Astrocyte (in vitro differentiated cells and primary cell): ENCODE data around the gene AIM2. TPM values are rescaled to one million over a fixed set of nuclear protein-coding genes. Genes with fewer than 3 reads are reported as not detected.
"Not testable (repeated sequence)": the region's sequence is repeated elsewhere in the genome, so short reads cannot be mapped to it uniquely, and the experiment has no call there.

Experiments
- DNase-seq: peaks from one replicate; pipeline ENCODE4 v3.0.0-alpha.2; 2010; ENCODE audit warnings: low read depth
- FAIRE-seq: peaks from 2 replicates; lab custom pipeline; 2011; peaks lifted over from hg19 to GRCh38; lab: Jason Lieb, UNC
- H2AFZ ChIP-seq: 2 replicates; pipeline ENCODE4 v1.6.0; 2012; ENCODE audit warnings: low read depth, low read length, inconsistent platforms
- H3K27ac ChIP-seq: 2 replicates; pipeline ENCODE4 v1.5.1; 2011; ENCODE audit warnings: low read depth, low read length, inconsistent platforms
- H3K27me3 ChIP-seq: 2 replicates; pipeline ENCODE4 v1.6.0; 2011; ENCODE audit warnings: low read length, inconsistent platforms; ENCODE audit not compliant: insufficient read depth
- H3K36me3 ChIP-seq: 2 replicates; pipeline ENCODE4 v1.5.1; 2011; ENCODE audit warnings: low read length, inconsistent platforms; ENCODE audit not compliant: insufficient read depth
- H3K4me1 ChIP-seq: 2 replicates; pipeline ENCODE4 v1.5.1; 2011; ENCODE audit warnings: low read length, inconsistent platforms; ENCODE audit not compliant: insufficient read depth
- H3K4me2 ChIP-seq: 2 replicates; pipeline ENCODE4 v1.6.0; 2012; ENCODE audit warnings: low read length, inconsistent platforms
- H3K4me3 ChIP-seq: 2 replicates; pipeline ENCODE4 v1.5.1; 2011; ENCODE audit warnings: low read depth, mild to moderate bottlenecking, low read length, inconsistent platforms; ENCODE audit not compliant: insufficient read depth
- H3K79me2 ChIP-seq: 2 replicates; pipeline ENCODE4 v1.6.0; 2012; ENCODE audit warnings: mild to moderate bottlenecking, low read length, inconsistent platforms; ENCODE audit not compliant: insufficient read depth
- H3K9ac ChIP-seq: 2 replicates; pipeline ENCODE4 v1.6.0; 2012; ENCODE audit warnings: mild to moderate bottlenecking, low read length, inconsistent platforms
- H3K9me3 ChIP-seq: 2 replicates; pipeline ENCODE4 v1.5.1; 2012; ENCODE audit warnings: low read depth, mild to moderate bottlenecking, low read length, inconsistent platforms; ENCODE audit not compliant: insufficient read depth
- H4K20me1 ChIP-seq: 2 replicates; pipeline ENCODE4 v1.6.0; 2012; ENCODE audit warnings: low read length, inconsistent platforms; ENCODE audit not compliant: insufficient read depth
- H3K27ac Mint-ChIP-seq: one replicate; pipeline ENCODE4 v1.8.0; 2021; ENCODE audit warnings: mild to moderate bottlenecking, mixed read lengths; ENCODE audit not compliant: unreplicated experiment
- H3K27me3 Mint-ChIP-seq: one replicate; pipeline ENCODE4 v1.8.0; 2021; ENCODE audit warnings: low read depth, mixed read lengths; ENCODE audit not compliant: unreplicated experiment
- H3K36me3 Mint-ChIP-seq: one replicate; pipeline ENCODE4 v1.8.0; 2021; ENCODE audit warnings: low read depth, mixed read lengths; ENCODE audit not compliant: unreplicated experiment
- H3K4me1 Mint-ChIP-seq: one replicate; pipeline ENCODE4 v1.8.0; 2021; ENCODE audit warnings: low read depth, mixed read lengths; ENCODE audit not compliant: unreplicated experiment
- H3K4me3 Mint-ChIP-seq: one replicate; pipeline ENCODE4 v1.8.0; 2021; ENCODE audit warnings: mild to moderate bottlenecking, moderate library complexity, mixed read lengths; ENCODE audit not compliant: unreplicated experiment
- H3K9me3 Mint-ChIP-seq: one replicate; pipeline ENCODE4 v1.8.0; 2021; ENCODE audit warnings: mild to moderate bottlenecking, mixed read lengths; ENCODE audit not compliant: unreplicated experiment
- EZH2 ChIP-seq: IDR thresholded peaks from 2 replicates; pipeline ENCODE4 v1.6.1; 2012; ENCODE audit warnings: mild to moderate bottlenecking, low read length, inconsistent platforms; ENCODE audit not compliant: insufficient read depth
- total RNA-seq: library from RNA; stranded (reverse); gene quantifications from 2 replicates; pipeline ENCODE4 v1.2.1, GENCODE V29; 2021
- TF ChIP-seq, protein P1 (sequence below): IDR thresholded peaks from 2 replicates; pipeline ENCODE4 v1.5.1; 2011; ENCODE audit warnings: low read depth, mild to moderate bottlenecking, inconsistent platforms, low read length, moderate library complexity; ENCODE audit not compliant: insufficient read depth

AIM2 gene
- total RNA-seq, 1 donor from 2014 or later = 1.3 TPM

DNA sequence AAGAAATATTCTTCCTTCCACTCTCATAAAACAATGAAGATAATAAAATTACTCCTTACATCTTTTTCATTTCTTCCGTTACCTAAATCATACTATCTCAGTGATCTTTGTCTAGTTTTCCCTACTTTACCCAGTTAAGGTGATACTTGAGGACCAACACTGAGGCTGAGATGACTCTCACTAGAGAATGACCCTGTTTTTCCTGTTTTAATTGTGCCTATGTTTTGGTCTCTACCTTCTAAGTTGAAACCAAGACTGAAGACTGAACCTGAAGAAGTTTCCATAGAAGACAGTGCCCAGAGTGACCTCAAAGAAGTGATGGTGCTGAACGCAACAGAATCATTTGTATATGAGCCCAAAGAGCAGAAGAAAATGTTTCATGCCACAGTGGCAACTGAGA is 25.1 kb downstream of the AIM2 start:
- H3K27ac Mint-ChIP-seq = no peak overlapping the region
- no peak overlapping the region for H3K4me3 Mint-ChIP-seq
- Histone ChIP-seq H3K4me3 (no peak overlapping the region), H2AFZ (no peak overlapping the region), H3K9ac (no peak overlapping the region), H3K4me2 (no peak overlapping the region), H3K9me3 (no peaks in the 10 kb centered on the region), H3K27ac (no peak overlapping the region), H3K4me1 (peaks cover 6% of the 10 kb centered on the region), H4K20me1 (no peaks in the 10 kb centered on the region), H3K27me3 (no peaks in the 10 kb centered on the region), H3K79me2 (no peaks in the 10 kb centered on the region), H3K36me3 (peaks cover 36% of the 10 kb centered on the region)
- TF ChIP-seq EZH2 = no peak
- TF ChIP-seq, protein P1, sequence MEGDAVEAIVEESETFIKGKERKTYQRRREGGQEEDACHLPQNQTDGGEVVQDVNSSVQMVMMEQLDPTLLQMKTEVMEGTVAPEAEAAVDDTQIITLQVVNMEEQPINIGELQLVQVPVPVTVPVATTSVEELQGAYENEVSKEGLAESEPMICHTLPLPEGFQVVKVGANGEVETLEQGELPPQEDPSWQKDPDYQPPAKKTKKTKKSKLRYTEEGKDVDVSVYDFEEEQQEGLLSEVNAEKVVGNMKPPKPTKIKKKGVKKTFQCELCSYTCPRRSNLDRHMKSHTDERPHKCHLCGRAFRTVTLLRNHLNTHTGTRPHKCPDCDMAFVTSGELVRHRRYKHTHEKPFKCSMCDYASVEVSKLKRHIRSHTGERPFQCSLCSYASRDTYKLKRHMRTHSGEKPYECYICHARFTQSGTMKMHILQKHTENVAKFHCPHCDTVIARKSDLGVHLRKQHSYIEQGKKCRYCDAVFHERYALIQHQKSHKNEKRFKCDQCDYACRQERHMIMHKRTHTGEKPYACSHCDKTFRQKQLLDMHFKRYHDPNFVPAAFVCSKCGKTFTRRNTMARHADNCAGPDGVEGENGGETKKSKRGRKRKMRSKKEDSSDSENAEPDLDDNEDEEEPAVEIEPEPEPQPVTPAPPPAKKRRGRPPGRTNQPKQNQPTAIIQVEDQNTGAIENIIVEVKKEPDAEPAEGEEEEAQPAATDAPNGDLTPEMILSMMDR = no peak
- no peaks in the 10 kb centered on the region for H3K27me3 Mint-ChIP-seq
- H3K4me1 Mint-ChIP-seq = peaks cover 7% of the 10 kb centered on the region
- no peaks in the 10 kb centered on the region for H3K9me3 Mint-ChIP-seq
- DNase-seq (no peak), FAIRE-seq (no peak)
- peaks cover 45% of the 10 kb centered on the region for H3K36me3 Mint-ChIP-seq

DNA sequence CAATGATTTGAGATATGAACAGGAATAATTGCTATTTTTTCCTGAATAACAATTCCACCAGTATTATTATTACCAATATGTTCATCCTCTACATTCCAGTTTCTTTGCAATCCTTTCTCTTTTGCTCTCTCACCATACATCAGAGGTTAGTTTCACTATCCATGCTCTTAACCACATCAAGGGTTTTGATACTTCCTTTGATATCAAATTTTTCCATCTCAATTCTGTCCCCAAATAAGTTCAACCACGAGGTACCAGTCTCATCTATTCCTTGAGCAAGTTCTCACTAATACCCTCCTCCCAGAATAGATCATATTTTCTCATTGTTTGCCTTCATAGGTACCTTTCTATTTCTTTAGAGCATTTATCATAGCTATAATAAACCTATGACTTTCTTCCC is 30.1 kb downstream of the AIM2 start:
- not testable (repeated sequence) for H3K79me2 ChIP-seq, H3K27ac ChIP-seq, FAIRE-seq, H3K9me3 Mint-ChIP-seq, H3K9me3 ChIP-seq, H2AFZ ChIP-seq, H3K4me1 ChIP-seq, H3K9ac ChIP-seq, H3K4me3 Mint-ChIP-seq, H3K4me2 ChIP-seq, DNase-seq, H4K20me1 ChIP-seq, H3K4me1 Mint-ChIP-seq, H3K27me3 ChIP-seq, H3K4me3 ChIP-seq, H3K27me3 Mint-ChIP-seq, H3K27ac Mint-ChIP-seq
- peaks cover 24% of the 10 kb centered on the region for H3K36me3 Mint-ChIP-seq
- peaks cover 14% of the 10 kb centered on the region for H3K36me3 ChIP-seq

DNA sequence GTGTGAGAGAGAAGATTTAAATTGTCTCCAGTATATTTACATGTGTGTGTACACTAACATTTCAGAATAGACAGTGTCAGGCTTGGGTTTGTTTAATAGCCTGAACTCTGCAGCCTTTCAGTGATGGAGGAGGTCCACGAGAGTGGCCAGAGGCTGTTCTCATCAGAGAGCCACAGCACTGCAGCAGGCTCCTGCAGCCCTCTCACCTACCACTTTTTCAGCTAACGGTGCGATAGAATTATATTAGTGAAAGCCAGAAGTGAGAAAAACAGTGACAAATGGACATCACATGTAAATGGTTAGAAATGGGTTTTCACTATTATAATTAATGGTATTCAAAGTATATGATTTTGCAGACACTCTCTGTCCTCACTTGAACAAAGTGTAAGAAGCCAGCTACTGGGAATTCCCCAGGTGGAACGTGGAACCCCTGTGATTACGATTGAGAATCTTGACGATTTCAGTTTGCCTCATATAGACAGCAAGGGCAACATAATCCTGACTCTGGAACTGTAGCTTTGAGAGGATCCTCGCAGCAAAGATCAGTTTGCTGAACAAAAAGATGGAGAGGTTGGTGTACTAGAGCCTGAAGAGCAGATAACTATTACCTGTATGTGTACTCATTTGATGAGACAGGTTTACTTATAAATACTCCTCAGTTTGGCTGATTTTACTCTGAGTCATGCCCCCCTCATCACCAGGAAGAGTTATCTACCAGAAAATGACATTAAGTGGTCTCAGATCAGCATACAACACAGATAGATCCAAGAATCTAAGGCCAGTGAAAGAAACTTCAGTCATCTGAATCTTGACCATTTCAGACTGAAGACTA is 35.5 kb downstream of the AIM2 start:
- peak overlapping the region; percentile 76 for H3K27ac ChIP-seq
- peak overlapping the region; percentile 51 for H3K4me2 ChIP-seq
- Mint-ChIP-seq H3K36me3 (peaks cover 14% of the 10 kb centered on the region), H3K4me1 (peaks cover 16% of the 10 kb centered on the region), H3K9me3 (no peaks in the 10 kb centered on the region), H3K4me3 (no peak overlapping the region), H3K27ac (peak overlapping the region; percentile 28), H3K27me3 (no peaks in the 10 kb centered on the region)
- no peaks in the 10 kb centered on the region for H4K20me1 ChIP-seq
- H3K27me3 ChIP-seq = no peaks in the 10 kb centered on the region
- H3K79me2 ChIP-seq = no peaks in the 10 kb centered on the region
- H3K4me1 ChIP-seq = peaks cover 19% of the 10 kb centered on the region
- no peak for DNase-seq
- H3K36me3 ChIP-seq = peaks cover 20% of the 10 kb centered on the region
- no peak for FAIRE-seq
- peak overlapping the region; percentile 28 for H3K9ac ChIP-seq
- H3K4me3 ChIP-seq = no peak overlapping the region
- TF ChIP-seq, protein P1 = no peak
- no peak for TF ChIP-seq EZH2
- no peak overlapping the region for H2AFZ ChIP-seq
- no peaks in the 10 kb centered on the region for H3K9me3 ChIP-seq
